HCEC 1CT (cell line): ENCODE data around the gene SPR.

Experiments used
- DNase-seq: peaks from one replicate; pipeline ENCODE4 v3.0.0-alpha.2; 2017

SPR gene

DNA sequence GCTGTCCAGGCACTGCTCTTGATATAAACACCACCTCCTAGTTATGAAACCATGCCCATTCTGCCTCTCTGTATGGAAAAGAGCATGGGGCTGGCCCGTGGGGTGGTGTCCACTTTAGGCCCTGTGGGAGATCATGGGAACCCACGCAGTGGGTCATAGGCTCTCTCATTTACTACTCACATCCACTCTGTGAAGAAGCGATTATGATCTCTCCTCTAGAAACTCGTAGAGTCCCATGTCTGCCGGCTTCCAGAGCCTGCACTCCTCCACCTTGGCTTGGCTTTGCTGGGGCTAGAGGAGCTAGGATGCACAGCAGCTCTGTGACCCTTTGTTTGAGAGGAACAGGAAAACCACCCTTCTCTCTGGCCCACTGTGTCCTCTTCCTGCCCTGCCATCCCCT lies 46.0 kb downstream of the SPR start:
- DNase-seq = no peak

DNA sequence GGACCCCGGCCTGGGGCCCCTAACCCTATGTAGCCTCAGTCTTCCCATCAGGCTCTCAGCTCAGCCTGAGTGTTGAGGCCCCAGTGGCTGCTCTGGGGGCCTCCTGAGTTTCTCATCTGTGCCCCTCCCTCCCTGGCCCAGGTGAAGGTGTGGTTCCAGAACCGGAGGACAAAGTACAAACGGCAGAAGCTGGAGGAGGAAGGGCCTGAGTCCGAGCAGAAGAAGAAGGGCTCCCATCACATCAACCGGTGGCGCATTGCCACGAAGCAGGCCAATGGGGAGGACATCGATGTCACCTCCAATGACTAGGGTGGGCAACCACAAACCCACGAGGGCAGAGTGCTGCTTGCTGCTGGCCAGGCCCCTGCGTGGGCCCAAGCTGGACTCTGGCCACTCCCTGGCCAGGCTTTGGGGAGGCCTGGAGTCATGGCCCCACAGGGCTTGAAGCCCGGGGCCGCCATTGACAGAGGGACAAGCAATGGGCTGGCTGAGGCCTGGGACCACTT lies 46.5 kb downstream of the SPR start:
- DNase-seq = no peak

DNA sequence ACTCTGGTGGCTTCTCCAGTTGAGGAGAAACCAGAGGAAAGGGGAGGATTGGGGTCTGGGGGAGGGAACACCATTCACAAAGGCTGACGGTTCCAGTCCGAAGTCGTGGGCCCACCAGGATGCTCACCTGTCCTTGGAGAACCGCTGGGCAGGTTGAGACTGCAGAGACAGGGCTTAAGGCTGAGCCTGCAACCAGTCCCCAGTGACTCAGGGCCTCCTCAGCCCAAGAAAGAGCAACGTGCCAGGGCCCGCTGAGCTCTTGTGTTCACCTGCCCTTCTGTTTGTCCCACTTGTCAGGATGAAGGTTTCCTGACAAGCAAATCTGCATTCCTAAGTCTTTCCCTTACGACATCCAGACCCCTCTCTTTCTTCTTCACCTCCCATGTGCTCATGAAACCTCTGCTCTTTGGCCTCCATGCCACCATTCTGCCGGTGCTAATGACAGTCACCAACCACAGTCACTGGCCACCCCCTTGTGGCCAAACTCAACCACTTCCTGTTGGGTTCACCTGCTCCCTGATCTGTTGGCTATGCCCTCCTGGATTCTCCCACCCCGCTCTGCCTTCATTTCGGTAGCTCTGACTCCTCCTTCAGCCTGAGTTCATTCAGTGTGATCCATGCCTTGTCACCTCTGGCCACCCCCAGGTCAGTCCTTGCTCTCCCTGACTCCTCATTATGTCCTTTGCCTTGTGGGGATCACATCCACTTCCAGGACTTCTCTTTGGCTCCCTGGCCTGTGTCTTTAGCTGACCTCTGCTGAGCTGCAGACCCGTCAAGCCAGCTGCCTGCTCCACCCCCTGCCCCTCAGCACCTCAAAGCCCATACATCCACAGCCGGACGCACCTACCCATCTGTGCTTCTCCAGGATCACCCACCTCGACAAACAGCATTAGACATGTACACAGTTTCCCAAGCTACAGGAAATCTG lies 47.7 kb downstream of the SPR start:
- DNase-seq = no peak

DNA sequence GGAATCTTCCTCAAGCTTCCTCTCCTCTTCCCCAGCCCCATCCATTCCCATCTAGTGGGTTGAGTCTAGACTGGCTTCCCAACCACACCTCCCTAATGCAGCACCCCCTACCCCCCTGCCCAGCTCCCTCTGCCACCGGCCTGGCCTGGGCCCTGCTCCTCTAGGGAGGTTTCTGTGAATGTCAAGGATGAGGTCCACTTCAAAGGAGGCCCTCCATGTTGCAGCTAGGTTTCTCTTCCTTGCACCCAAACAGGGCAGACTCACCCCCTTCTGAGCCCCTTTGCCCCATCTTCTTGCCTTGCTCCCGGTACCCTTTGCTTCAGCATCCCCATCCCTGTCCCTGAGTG lies 48.4 kb downstream of the SPR start:
- no peak for DNase-seq

- DNase-seq = no peak
Measured at GRCh38 chr2:72936660-72937355, 49.6 kb downstream of the SPR start.

DNA sequence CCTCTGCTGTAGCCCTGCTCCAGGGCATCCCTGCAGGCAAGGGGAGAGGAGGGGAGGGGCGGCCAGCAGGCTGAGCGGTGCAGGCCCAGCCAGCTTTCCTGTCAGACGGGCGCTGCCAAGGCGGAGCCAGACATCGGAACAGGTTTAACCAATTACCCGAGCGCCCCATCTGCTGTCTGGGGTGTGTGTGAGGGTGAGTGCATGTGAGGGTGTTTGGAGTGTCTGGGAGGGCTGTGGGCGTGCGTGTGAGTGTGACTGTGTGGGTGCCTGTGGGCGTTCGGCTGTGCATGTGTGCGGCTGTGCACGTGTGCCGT lies 50.1 kb downstream of the SPR start:
- DNase-seq = no peak

DNA sequence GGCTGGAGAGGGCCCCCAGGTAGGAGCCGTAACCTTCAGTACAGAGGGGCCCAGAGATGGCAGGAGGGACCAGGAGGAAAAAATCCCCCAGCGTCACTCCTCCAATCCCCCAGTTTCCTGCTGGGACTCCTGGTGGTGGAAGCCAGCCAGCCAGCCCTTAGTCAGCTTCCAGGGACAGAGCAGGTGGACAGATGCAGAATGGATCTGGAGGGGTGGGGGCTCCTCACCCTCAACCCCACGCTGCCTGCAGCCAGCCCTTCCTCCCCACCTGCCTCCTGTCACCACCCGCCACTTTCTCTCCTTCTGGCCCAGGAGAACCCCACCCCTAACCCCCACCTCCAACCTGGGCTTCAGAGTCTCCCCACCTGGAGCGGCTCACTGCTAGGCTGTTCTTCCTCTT lies 51.2 kb downstream of the SPR start:
- DNase-seq = no peak

DNA sequence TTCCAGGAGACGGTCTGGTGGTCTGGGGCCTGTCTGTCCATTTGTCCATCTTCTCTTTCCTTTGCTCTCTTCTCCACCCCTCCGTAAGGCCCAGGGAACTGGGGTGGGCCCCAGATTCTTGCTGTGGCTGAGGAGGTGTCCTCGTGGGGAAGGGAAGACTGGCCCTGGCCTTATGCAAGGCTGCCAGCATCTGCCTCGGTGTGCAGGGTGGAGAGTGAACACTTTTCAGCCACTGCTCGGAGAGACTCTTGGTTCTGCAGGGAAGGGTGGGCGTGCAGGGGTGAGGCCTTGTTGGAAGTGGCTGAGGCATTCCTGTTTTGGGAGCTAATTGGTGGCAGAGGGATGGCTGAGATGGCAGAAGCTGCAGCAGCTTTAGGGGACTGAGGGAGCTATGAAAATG lies 53.2 kb downstream of the SPR start:
- DNase-seq = no peak

DNA sequence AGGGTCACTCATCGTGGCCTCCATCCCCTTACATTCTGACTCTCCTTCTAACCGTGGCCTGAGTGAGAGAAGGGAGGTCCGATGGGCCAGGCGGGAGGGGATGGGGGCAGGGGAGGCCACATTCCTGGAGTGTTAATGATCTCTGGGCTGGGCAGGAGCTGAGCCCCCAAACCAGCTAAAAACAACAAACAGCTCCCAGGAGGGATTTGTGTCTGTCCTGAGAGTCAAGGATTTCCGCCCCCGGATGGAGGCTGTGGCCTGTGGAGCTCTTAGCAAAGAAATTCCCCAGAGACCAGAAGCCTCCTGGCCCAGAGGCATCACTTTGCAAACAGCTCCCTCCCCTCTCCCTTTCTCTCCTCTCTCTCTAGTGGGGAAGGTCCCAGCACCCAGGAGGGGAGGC lies 53.6 kb downstream of the SPR start:
- DNase-seq = no peak
